PFSK-1 (cell line): Measurements from ENCODE around the gene THSD7B.

ENCODE experiments used
- FOXP2 ChIP-seq: optimal IDR thresholded peaks from 2 replicates; pipeline ENCODE3; 2011; ENCODE audit warnings: borderline replicate concordance, control low read depth, inconsistent platforms; ENCODE audit not compliant: insufficient read depth; ENCODE audit errors: extremely low read length, extremely low read depth
- POLR2AphosphoS5 ChIP-seq: IDR thresholded peaks from 2 replicates; pipeline ENCODE4 v1.6.1; 2012; ENCODE audit warnings: low read depth, mild to moderate bottlenecking, control low read depth, low read length, moderate library complexity
- TAF1 ChIP-seq: IDR thresholded peaks from 2 replicates; pipeline ENCODE4 v1.6.1; 2012; ENCODE audit warnings: low read length, control low read depth, borderline replicate concordance; ENCODE audit not compliant: insufficient read depth

GRCh38 chr2:137708311-137708710 is 943.0 kb downstream of the THSD7B start:
- no peak for TF ChIP-seq POLR2AphosphoS5
- TF ChIP-seq TAF1 = no peak
- TF ChIP-seq FOXP2 = no peak
